ENCODE results near the gene UVRAG.

Gene UVRAG

GRCh38 chr11:75911459-75911858, 96.4 kb downstream of the UVRAG start:
- no peak for TF ChIP-seq CTCF (conservative IDR thresholded peaks at IDR 0.05)
- H3K27ac ChIP-seq, result no peak overlapping the region

DNA sequence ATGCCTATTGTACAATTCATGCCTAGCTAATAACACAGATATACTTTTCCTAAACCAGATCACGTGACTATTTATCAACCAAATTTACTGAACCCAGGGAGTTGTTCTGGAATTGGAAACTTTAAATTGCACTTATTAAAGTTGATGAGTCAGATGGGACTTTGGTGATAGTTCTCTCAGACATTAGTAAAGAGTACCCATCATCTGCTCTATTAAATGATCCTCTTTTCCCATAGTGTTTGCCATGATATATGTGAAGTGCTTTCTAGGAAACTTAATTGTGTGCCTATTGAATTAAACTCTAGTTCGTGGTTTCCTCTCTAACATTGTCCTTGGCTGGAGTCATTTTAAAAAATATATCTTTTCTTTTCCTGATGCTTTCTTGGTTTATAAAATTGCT, 99.0 kb downstream of the UVRAG start:
- TF ChIP-seq CTCF (conservative IDR thresholded peaks at IDR 0.05), result no peak
- H3K27ac ChIP-seq, result no peak overlapping the region

- no peak overlapping the region for H3K27ac ChIP-seq
- TF ChIP-seq CTCF (conservative IDR thresholded peaks at IDR 0.05), result no peak
Observed at GRCh38 chr11:75916882-75917281, 101.9 kb downstream of the UVRAG start.

- no peak for TF ChIP-seq CTCF (conservative IDR thresholded peaks at IDR 0.05)
- no peak overlapping the region for H3K27ac ChIP-seq
Observed at GRCh38 chr11:75918331-75918730, 103.3 kb downstream of the UVRAG start.

DNA sequence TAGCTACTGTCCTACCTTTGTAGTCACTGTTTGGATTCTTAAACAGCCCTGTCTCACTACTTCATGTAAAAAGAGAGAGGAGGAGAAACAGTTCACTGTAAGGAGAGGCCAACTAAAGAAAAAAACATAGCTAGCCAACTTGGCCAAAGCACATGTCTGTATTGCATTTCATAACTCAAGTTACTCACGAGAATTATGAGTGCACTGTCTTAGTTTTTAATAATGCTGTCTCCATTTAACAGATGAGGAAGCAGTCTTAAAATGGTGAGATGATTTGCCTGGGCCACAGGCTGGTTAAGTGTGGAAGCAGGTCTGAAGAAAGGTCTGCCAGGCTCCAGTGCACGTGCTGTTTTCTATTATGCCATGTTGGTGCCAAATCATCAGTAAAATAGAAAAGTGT, 104.5 kb downstream of the UVRAG start:
- TF ChIP-seq CTCF (conservative IDR thresholded peaks at IDR 0.05), result no peak
- H3K27ac ChIP-seq, result no peak overlapping the region

GRCh38 chr11:75920848-75921247, 105.8 kb downstream of the UVRAG start:
- TF ChIP-seq CTCF (conservative IDR thresholded peaks at IDR 0.05), result no peak
- no peak overlapping the region for H3K27ac ChIP-seq

GRCh38 chr11:75921808-75922207, 106.8 kb downstream of the UVRAG start:
- no peak overlapping the region for H3K27ac ChIP-seq
- no peak for TF ChIP-seq CTCF (conservative IDR thresholded peaks at IDR 0.05)

Data from VCaP (cell line).